H9 (cell line): ENCODE measurements around the gene SLX4IP. TPM values are rescaled to one million over a fixed set of nuclear protein-coding genes. Genes with fewer than 3 reads are reported as not detected.

ENCODE experiments used
- DNase-seq: peaks from one replicate; pipeline ENCODE4 v3.0.0-alpha.2; 2017
- H2AFZ ChIP-seq: one replicate; pipeline ENCODE4 v1.6.1; 2013; ENCODE audit warnings: mild to moderate bottlenecking, low read length, control low read depth, moderate library complexity
- H2AK5ac ChIP-seq: 2 replicates; pipeline ENCODE4 v1.6.1; 2013; ENCODE audit warnings: low read length, control low read depth, mixed read lengths; ENCODE audit not compliant: insufficient read length
- H2BK120ac ChIP-seq: one replicate; pipeline ENCODE4 v1.6.1; 2013; ENCODE audit warnings: low read depth, mild to moderate bottlenecking, low read length, control low read depth, inconsistent platforms; ENCODE audit not compliant: poor library complexity, severe bottlenecking
- H2BK12ac ChIP-seq: 2 replicates; pipeline ENCODE4 v1.6.1; 2013; ENCODE audit warnings: low read length, control low read depth, mixed read lengths, low read depth; ENCODE audit not compliant: insufficient read length
- H2BK15ac ChIP-seq: 2 replicates; pipeline ENCODE4 v1.6.1; 2013; ENCODE audit warnings: low read depth, low read length, control low read depth
- H2BK20ac ChIP-seq: one replicate; pipeline ENCODE4 v1.6.1; 2013; ENCODE audit warnings: low read depth, mild to moderate bottlenecking, low read length, control low read depth, inconsistent platforms; ENCODE audit not compliant: poor library complexity, severe bottlenecking
- H2BK5ac ChIP-seq: 2 replicates; pipeline ENCODE4 v1.6.1; 2013; ENCODE audit warnings: low read length, control low read depth, mixed read lengths; ENCODE audit not compliant: insufficient read length
- H3K14ac ChIP-seq: 2 replicates; pipeline ENCODE4 v1.6.1; 2013; ENCODE audit warnings: low read length, control low read depth; ENCODE audit not compliant: insufficient read depth
- H3K18ac ChIP-seq: 2 replicates; pipeline ENCODE4 v1.6.1; 2013; ENCODE audit warnings: low read depth, mild to moderate bottlenecking, mixed read lengths, low read length, control low read depth; ENCODE audit not compliant: insufficient read length
- H3K23ac ChIP-seq: 2 replicates; pipeline ENCODE4 v1.6.1; 2013; ENCODE audit warnings: low read length, control low read depth, mixed read lengths, low read depth; ENCODE audit not compliant: insufficient read length
- H3K23me2 ChIP-seq: 2 replicates; pipeline ENCODE4 v1.6.1; 2013; ENCODE audit warnings: low read depth, mild to moderate bottlenecking, mixed read lengths, low read length, control low read depth; ENCODE audit not compliant: insufficient read length, poor library complexity, severe bottlenecking
- H3K27ac ChIP-seq: 2 replicates; pipeline ENCODE4 v1.5.1; 2013; ENCODE audit warnings: low read length, control low read depth, mixed read lengths, low read depth; ENCODE audit not compliant: insufficient read length
- H3K27me3 ChIP-seq: 2 replicates; pipeline ENCODE4 v1.6.1; 2013; ENCODE audit warnings: low read length, control low read depth, inconsistent platforms; ENCODE audit not compliant: insufficient read depth
- H3K4ac ChIP-seq: 2 replicates; pipeline ENCODE4 v1.6.1; 2013; ENCODE audit warnings: low read depth, mild to moderate bottlenecking, control low read depth, inconsistent platforms, low read length, moderate library complexity
- H3K4me1 ChIP-seq: 2 replicates; pipeline ENCODE4 v1.6.1; 2013; ENCODE audit warnings: low read length, control low read depth, inconsistent platforms; ENCODE audit not compliant: insufficient read depth
- H3K4me2 ChIP-seq: 2 replicates; pipeline ENCODE4 v1.6.1; 2013; ENCODE audit warnings: low read length, control low read depth, mixed read lengths; ENCODE audit not compliant: insufficient read length, insufficient read depth
- H3K56ac ChIP-seq: 2 replicates; pipeline ENCODE4 v1.6.1; 2013; ENCODE audit warnings: low read depth, mild to moderate bottlenecking, mixed read lengths, low read length, control low read depth; ENCODE audit not compliant: insufficient read length
- H3K79me1 ChIP-seq: 2 replicates; pipeline ENCODE4 v1.6.1; 2013; ENCODE audit warnings: low read depth, mild to moderate bottlenecking, moderate library complexity, low read length, control low read depth, inconsistent platforms; ENCODE audit not compliant: insufficient read depth, poor library complexity, severe bottlenecking
- H3K79me2 ChIP-seq: 2 replicates; pipeline ENCODE4 v1.6.1; 2013; ENCODE audit warnings: low read length, control low read depth, inconsistent platforms; ENCODE audit not compliant: insufficient read depth
- H3K9ac ChIP-seq: 2 replicates; pipeline ENCODE4 v1.6.1; 2013; ENCODE audit warnings: low read length, control low read depth, mixed read lengths; ENCODE audit not compliant: insufficient read length; ENCODE audit errors: extremely low read depth
- H3K9me3 ChIP-seq: one replicate; pipeline ENCODE4 v1.6.1; 2013; ENCODE audit warnings: low read depth, low read length, inconsistent platforms; ENCODE audit not compliant: control insufficient read depth
- H3T11ph ChIP-seq: one replicate; pipeline ENCODE4 v1.6.1; 2013; ENCODE audit warnings: mild to moderate bottlenecking, low read length, control low read depth, inconsistent platforms
- H4K20me1 ChIP-seq: one replicate; pipeline ENCODE4 v1.6.1; 2013; ENCODE audit not compliant: control insufficient read depth, insufficient read length, insufficient read depth
- H4K5ac ChIP-seq: 2 replicates; pipeline ENCODE4 v1.6.1; 2013; ENCODE audit warnings: low read depth, mild to moderate bottlenecking, mixed read lengths, low read length, control low read depth; ENCODE audit not compliant: insufficient read length
- H4K8ac ChIP-seq: replicated peaks from 2 replicates; pipeline ENCODE4 v1.6.1; 2013; ENCODE audit warnings: low read length, control low read depth, mixed read lengths, low read depth; ENCODE audit not compliant: insufficient read length
- H4K91ac ChIP-seq: 2 replicates; pipeline ENCODE4 v1.6.1; 2013; ENCODE audit warnings: low read depth, mild to moderate bottlenecking, moderate library complexity, mixed read lengths, low read length, control low read depth; ENCODE audit not compliant: insufficient read length
- H3K27ac Mint-ChIP-seq, 3 experiments: 2 replicates in 2 of 3; 3 replicates in 1 of 3; pipeline ENCODE4 v1.8.0; 2020 to 2021; ENCODE audit warnings: mixed read lengths in 3 of 3, mild to moderate bottlenecking in 1 of 3, moderate library complexity in 1 of 3
- H3K27me3 Mint-ChIP-seq: 2 replicates; pipeline ENCODE4 v1.8.0; 2021; ENCODE audit warnings: low read depth, mild to moderate bottlenecking, moderate library complexity, mixed read lengths
- H3K36me3 Mint-ChIP-seq, 3 experiments: 2 replicates in 2 of 3; 3 replicates in 1 of 3; pipeline ENCODE4 v1.8.0; 2020 to 2021; ENCODE audit warnings: low read depth in 3 of 3, mixed read lengths in 3 of 3; ENCODE audit not compliant: insufficient read depth in 1 of 3
- H3K4me1 Mint-ChIP-seq, 2 experiments: 2 replicates each; pipeline ENCODE4 v1.8.0; 2020; ENCODE audit warnings: mixed read lengths in 2 of 2
- H3K4me3 Mint-ChIP-seq, 2 experiments: 2 replicates in 1 of 2; 3 replicates in 1 of 2; pipeline ENCODE4 v1.8.0; 2020 to 2021; ENCODE audit warnings: mild to moderate bottlenecking in 2 of 2, mixed read lengths in 2 of 2, moderate library complexity in 1 of 2
- H3K9me3 Mint-ChIP-seq, 2 experiments: 2 replicates in 1 of 2; 3 replicates in 1 of 2; pipeline ENCODE4 v1.8.0; 2020; ENCODE audit warnings: mild to moderate bottlenecking in 2 of 2, mixed read lengths in 2 of 2, moderate library complexity in 1 of 2
- WGBS: extraction: QIAGEN DNeasy Blood & Tissue Kit; methylation state at CpG from one replicate; pipeline ENCODE4 v1.1.7; 2013; ENCODE audit warnings: missing lambda C conversion rate, low lambda C conversion rate, mixed read lengths; ENCODE audit not compliant: insufficient read length; ENCODE audit errors: extremely low coverage; 5-methylcytosine and 5-hydroxymethylcytosine counted together
- total RNA-seq: library from RNA; stranded (reverse); gene quantifications from 2 replicates; pipeline ENCODE4 v1.2.1, GENCODE V29; 2021
- TF ChIP-seq, protein P1 (sequence below): fragments of 200-600 bp; sonication (generic); conservative IDR thresholded peaks from 3 replicates; pipeline ENCODE4 v1.8.0; 2021; ENCODE audit warnings: antibody characterized with exemption, mild to moderate bottlenecking

SLX4IP gene
- total RNA-seq, 1 experiment from 2014 or later = 7.9 TPM

- peak; percentile 41 for DNase-seq
- Histone ChIP-seq H3K79me2 (no peaks in the 10 kb centered on the region), H2BK12ac (no peak overlapping the region), H3K79me1 (no peaks in the 10 kb centered on the region), H3K9me3 (no peaks in the 10 kb centered on the region), H2BK20ac (no peak overlapping the region), H3K18ac (no peak overlapping the region), H4K8ac (no peak overlapping the region), H3T11ph (no peak overlapping the region), H3K9ac (no peak overlapping the region), H3K27me3 (no peaks in the 10 kb centered on the region), H4K91ac (no peak overlapping the region), H3K4me1 (peaks cover 3% of the 10 kb centered on the region; the same call in 1 of the 2 replicates), H3K56ac (no peak overlapping the region), H2BK5ac (no peak overlapping the region), H4K5ac (no peak overlapping the region), H2BK15ac (no peak overlapping the region), H2AK5ac (no peak overlapping the region), H3K14ac (no peak overlapping the region), H3K23ac (no peak overlapping the region), H2AFZ (no peak overlapping the region), H3K27ac (no peak overlapping the region), H2BK120ac (no peak overlapping the region), H3K4ac (no peak overlapping the region), H3K4me2 (no peak overlapping the region), H4K20me1 (no peaks in the 10 kb centered on the region), H3K23me2 (no peaks in the 10 kb centered on the region)
- H3K27ac Mint-ChIP-seq = peak overlapping the region in 1 of 3 experiments; percentile 10; a peak in 4 of 7 replicates
- H3K4me3 Mint-ChIP-seq = no peak overlapping the region
- peaks cover 0 to 4% of the 10 kb centered on the region in 2 experiments; a peak in 1 of 5 replicates for H3K9me3 Mint-ChIP-seq
- peaks cover 41 to 47% of the 10 kb centered on the region in 2 experiments for H3K4me1 Mint-ChIP-seq
- no peaks in the 10 kb centered on the region for H3K27me3 Mint-ChIP-seq
- no CpG with 5 or more reads among the region's 6 CpGs for WGBS
- peaks cover 4 to 6% (median 4%) of the 10 kb centered on the region in 3 experiments for H3K36me3 Mint-ChIP-seq
- TF ChIP-seq, protein P1, sequence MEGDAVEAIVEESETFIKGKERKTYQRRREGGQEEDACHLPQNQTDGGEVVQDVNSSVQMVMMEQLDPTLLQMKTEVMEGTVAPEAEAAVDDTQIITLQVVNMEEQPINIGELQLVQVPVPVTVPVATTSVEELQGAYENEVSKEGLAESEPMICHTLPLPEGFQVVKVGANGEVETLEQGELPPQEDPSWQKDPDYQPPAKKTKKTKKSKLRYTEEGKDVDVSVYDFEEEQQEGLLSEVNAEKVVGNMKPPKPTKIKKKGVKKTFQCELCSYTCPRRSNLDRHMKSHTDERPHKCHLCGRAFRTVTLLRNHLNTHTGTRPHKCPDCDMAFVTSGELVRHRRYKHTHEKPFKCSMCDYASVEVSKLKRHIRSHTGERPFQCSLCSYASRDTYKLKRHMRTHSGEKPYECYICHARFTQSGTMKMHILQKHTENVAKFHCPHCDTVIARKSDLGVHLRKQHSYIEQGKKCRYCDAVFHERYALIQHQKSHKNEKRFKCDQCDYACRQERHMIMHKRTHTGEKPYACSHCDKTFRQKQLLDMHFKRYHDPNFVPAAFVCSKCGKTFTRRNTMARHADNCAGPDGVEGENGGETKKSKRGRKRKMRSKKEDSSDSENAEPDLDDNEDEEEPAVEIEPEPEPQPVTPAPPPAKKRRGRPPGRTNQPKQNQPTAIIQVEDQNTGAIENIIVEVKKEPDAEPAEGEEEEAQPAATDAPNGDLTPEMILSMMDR = no peak
Measured at GRCh38 chr20:10557685-10558084, 122.6 kb downstream of the SLX4IP start.
